Mucosa of descending colon (tissue), 3 donors: ENCODE results near the gene GTF3C1. TPM values are rescaled to one million over a fixed set of nuclear protein-coding genes. Genes with fewer than 3 reads are reported as not detected.

ENCODE experiments used
- ATAC-seq: fragments of 200-7000 bp; cut with Tn5 transposase; one replicate; pipeline ENCODE4 v1.9.1; 2020; ENCODE audit warnings: mild to moderate bottlenecking, moderate library complexity
- DNase-seq, 3 donors: peaks; one replicate each; pipeline ENCODE4 v3.0.0-alpha.2; 2020
- H3K36me3 ChIP-seq: fragments of 200-600 bp; one replicate; pipeline ENCODE4 v1.8.0; 2021; ENCODE audit warnings: low read depth, mild to moderate bottlenecking
- H3K4me1 ChIP-seq: fragments of 200-600 bp; one replicate; pipeline ENCODE4 v1.8.0; 2021; ENCODE audit warnings: low read depth, mild to moderate bottlenecking
- H3K4me3 ChIP-seq: fragments of 200-600 bp; one replicate; pipeline ENCODE4 v1.8.0; 2021; ENCODE audit warnings: mild to moderate bottlenecking
- H3K9me3 ChIP-seq: fragments of 200-600 bp; one replicate; pipeline ENCODE4 v1.8.0; 2021; ENCODE audit warnings: mild to moderate bottlenecking
- intact Hi-C, 2 donors: fragments of 100-400 bp; cut with DNase I in 1 of 2; cut with micrococcal nuclease in 1 of 2; formaldehyde crosslinking; loops; one replicate each; pipeline versions ENCODE4 v1.11.0 to v1.11.1; 2022; cut with DNase I, micrococcal nuclease
- total RNA-seq, 3 donors: library from RNA; stranded (reverse); fragmentation: NEBNext Ultra II Directional in 2 of 3; extraction: Animal tissue kit (Norgen Biotek cat#: 25700) in 2 of 3; gene quantifications; one replicate each; pipeline versions ENCODE4 v1.2.1 to v1.2.4, GENCODE V29; 2021 to 2023
- TF ChIP-seq, protein P1 (sequence below): fragments of 200-600 bp; IDR thresholded peaks from one replicate; pipeline ENCODE4 v1.8.0; 2022; ENCODE audit warnings: antibody characterized with exemption, mild to moderate bottlenecking
- donor health status: DM: no; HTN: no; CAD: no; lungs with moderate emphysema.
- donor health status: DM: no; HTN: no; CAD: no.
- donor health status: DM: no; HTN: yes; CAD: no.

Gene GTF3C1
- total RNA-seq, 3 donors from 2014 or later: 47.0 to 58.5 (median 47.7) TPM

DNA sequence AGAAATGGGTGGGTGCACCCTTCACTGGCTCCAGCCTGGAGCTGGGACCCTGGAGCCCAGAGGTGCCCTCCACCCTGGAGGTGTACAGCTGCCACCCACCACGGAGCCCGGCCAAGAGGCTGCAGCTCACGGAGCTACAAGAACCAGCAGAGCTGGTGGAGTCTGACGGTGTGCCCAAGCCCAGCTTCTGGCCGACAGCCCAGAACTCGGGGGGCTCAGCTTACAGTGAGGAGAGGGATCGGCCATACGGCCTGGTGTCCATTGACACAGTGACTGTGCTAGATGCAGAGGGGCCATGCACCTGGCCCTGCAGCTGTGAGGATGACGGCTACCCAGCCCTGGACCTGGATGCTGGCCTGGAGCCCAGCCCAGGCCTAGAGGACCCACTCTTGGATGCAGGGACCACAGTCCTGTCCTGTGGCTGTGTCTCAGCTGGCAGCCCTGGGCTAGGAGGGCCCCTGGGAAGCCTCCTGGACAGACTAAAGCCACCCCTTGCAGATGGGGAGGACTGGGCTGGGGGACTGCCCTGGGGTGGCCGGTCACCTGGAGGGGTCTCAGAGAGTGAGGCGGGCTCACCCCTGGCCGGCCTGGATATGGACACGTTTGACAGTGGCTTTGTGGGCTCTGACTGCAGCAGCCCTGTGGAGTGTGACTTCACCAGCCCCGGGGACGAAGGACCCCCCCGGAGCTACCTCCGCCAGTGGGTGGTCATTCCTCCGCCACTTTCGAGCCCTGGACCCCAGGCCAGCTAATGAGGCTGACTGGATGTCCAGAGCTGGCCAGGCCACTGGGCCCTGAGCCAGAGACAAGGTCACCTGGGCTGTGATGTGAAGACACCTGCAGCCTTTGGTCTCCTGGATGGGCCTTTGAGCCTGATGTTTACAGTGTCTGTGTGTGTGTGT lies 100.9 kb downstream of the GTF3C1 start:
- intact Hi-C loops: no loop called here
- DNase-seq (peak in 1 of 3 donors; percentile 52), ATAC-seq (no peak)
- Histone ChIP-seq H3K9me3 (peaks cover 9% of the 10 kb centered on the region), H3K36me3 (no peaks in the 10 kb centered on the region), H3K4me1 (no peaks in the 10 kb centered on the region), H3K4me3 (no peak overlapping the region)
- TF ChIP-seq, protein P1, sequence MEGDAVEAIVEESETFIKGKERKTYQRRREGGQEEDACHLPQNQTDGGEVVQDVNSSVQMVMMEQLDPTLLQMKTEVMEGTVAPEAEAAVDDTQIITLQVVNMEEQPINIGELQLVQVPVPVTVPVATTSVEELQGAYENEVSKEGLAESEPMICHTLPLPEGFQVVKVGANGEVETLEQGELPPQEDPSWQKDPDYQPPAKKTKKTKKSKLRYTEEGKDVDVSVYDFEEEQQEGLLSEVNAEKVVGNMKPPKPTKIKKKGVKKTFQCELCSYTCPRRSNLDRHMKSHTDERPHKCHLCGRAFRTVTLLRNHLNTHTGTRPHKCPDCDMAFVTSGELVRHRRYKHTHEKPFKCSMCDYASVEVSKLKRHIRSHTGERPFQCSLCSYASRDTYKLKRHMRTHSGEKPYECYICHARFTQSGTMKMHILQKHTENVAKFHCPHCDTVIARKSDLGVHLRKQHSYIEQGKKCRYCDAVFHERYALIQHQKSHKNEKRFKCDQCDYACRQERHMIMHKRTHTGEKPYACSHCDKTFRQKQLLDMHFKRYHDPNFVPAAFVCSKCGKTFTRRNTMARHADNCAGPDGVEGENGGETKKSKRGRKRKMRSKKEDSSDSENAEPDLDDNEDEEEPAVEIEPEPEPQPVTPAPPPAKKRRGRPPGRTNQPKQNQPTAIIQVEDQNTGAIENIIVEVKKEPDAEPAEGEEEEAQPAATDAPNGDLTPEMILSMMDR: no peak

DNA sequence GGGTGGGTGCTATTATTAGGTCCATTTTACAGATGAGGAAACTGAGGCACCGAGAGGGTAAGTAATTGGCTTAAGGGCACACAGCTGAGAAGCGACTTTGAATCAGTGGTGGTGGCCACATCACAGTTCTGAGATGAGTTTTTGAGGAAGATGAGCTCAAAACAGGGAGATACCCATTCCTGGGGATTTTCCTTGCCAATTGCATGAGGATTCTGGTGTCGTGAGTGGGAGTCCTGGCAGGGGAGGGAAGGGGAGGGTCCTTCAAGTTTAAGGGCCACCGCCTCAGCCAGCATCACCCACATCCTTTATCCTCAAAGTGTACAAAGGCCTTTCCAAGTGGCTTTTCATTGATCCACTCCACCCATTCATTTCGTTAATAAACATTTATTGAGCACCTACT lies 102.4 kb downstream of the GTF3C1 start:
- intact Hi-C loops: no loop called here
- no peaks in the 10 kb centered on the region for H3K4me1 ChIP-seq
- no peak for ATAC-seq
- TF ChIP-seq, protein P1: no peak
- H3K4me3 ChIP-seq: no peak overlapping the region
- no peak for DNase-seq
- no peaks in the 10 kb centered on the region for H3K36me3 ChIP-seq
- peaks cover 9% of the 10 kb centered on the region for H3K9me3 ChIP-seq

DNA sequence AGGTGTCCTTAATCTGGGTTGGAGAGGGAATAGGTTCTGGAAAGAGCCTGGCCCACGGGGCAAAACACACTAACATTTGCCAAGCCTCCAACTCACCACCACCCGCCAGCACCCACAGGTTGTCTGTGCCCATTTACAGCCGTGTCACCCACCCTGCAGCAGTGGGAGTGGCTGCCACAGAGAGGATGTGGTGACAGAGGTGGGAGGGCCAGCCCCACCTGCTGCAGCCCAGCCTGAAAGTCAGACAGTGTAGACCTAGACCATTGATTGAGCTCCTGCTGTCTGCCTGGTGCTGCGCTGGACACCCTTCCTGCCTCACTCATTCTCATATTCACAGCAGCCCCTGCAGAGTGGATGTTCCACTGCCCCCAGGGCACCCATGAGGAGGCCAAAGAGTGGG lies 103.0 kb downstream of the GTF3C1 start:
- Histone ChIP-seq H3K4me3 (no peak overlapping the region), H3K4me1 (no peaks in the 10 kb centered on the region), H3K36me3 (no peaks in the 10 kb centered on the region), H3K9me3 (peaks cover 9% of the 10 kb centered on the region)
- intact Hi-C loops: no loop called here
- TF ChIP-seq, protein P1: no peak
- peak; percentile 25 to 78 (median 45) for DNase-seq
- peak; percentile 69 for ATAC-seq

DNA sequence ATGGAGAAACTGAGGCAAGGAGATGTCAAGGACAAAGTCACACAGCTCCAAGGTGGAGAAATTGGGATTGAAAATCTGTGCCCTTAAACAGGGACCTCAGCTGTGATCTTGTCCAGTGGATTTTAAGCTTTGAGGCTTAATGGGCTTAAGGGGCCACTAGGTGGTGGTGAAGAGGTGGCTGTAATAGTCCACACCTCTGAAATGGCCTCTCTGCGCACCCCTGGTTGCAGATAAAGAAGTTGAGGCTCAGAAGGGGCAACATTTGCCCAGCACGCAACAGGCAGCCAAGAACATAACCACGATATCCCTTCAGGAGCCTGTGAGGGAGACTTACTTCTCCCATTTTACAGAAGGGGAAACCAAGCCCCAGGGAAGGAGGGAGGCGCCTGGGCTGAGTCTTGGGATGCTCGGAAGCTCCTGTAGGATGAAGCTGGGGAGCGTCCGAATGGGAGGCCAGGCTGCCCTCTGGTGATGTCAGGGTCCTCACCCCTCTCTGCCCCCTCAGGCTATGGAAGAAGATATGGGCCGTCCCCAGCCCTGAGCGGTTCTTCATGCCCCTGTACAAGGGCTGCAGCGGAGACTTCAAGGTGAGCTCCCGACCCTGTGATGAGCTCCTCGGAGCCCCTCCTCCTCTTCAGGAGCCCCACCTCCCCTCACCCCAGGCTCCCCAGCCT lies 104.1 kb downstream of the GTF3C1 start:
- Histone ChIP-seq H3K36me3 (no peaks in the 10 kb centered on the region), H3K4me3 (no peak overlapping the region), H3K9me3 (peaks cover 9% of the 10 kb centered on the region), H3K4me1 (no peaks in the 10 kb centered on the region)
- ATAC-seq (no peak), DNase-seq (no peak)
- TF ChIP-seq, protein P1: no peak
- intact Hi-C loops: no loop called here

DNA sequence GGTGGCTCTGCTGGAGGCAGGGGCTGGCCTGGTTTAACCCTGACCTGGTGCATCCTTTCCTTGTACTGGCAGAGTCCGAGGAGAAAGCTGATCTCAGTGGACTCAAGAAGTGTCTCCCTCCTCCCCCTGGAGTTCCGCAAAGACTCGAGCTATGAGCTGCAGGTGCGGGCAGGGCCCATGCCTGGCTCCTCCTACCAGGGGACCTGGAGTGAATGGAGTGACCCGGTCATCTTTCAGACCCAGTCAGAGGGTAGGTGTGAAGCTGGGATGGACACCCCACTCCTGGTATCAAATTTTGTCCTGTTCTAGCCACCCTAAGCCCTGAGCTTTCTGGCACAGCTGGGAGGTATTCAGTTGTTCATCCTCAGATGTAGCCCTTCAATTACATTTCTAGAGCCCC lies 105.2 kb downstream of the GTF3C1 start:
- no peaks in the 10 kb centered on the region for H3K36me3 ChIP-seq
- no peaks in the 10 kb centered on the region for H3K4me1 ChIP-seq
- TF ChIP-seq, protein P1: no peak
- DNase-seq (no peak), ATAC-seq (no peak)
- peaks cover 9% of the 10 kb centered on the region for H3K9me3 ChIP-seq
- H3K4me3 ChIP-seq: no peak overlapping the region
- intact Hi-C loops: no loop called here
